Cardiac fibroblast (primary cell): ENCODE measurements around the gene GJA3.

ENCODE experiments used
- DNase-seq, 2 donors: peaks; one replicate each; pipeline versions ENCODE4 v3.0.0 to v3.0.0-alpha.2; 2010; ENCODE audit warnings: low read depth in 2 of 2
- H3K4me3 ChIP-seq, 2 donors: replicated peaks in 1 of 2; 1 replicate in 1 of 2; 2 replicates in 1 of 2; pipeline ENCODE4 v1.5.1; 2011; ENCODE audit warnings: low read depth in 2 of 2, low read length in 2 of 2, mild to moderate bottlenecking in 2 of 2, moderate library complexity in 1 of 2
- CTCF ChIP-seq: IDR thresholded peaks from one replicate; pipeline ENCODE4 v1.5.1; 2011; ENCODE audit warnings: low read depth, mild to moderate bottlenecking, low read length, inconsistent platforms

GJA3 gene

GRCh38 chr13:20134732-20135131 is 26.1 kb downstream of the GJA3 start:
- no peak for DNase-seq
- no peak overlapping the region for H3K4me3 ChIP-seq
- TF ChIP-seq CTCF, result no peak

GRCh38 chr13:20132052-20132634 is 28.7 kb downstream of the GJA3 start:
- no peak for DNase-seq
- no peak overlapping the region for H3K4me3 ChIP-seq

GRCh38 chr13:20131057-20131832 is 29.6 kb downstream of the GJA3 start:
- DNase-seq, result no peak
- H3K4me3 ChIP-seq, result no peak overlapping the region
- no peak for TF ChIP-seq CTCF

More at GRCh38 chr13:20132052-20132634, 28.7 kb downstream of the GJA3 start:
- TF ChIP-seq CTCF, result no peak

GRCh38 chr13:20130652-20131051 is 30.2 kb downstream of the GJA3 start:
- no peak for DNase-seq
- no peak overlapping the region for H3K4me3 ChIP-seq
- TF ChIP-seq CTCF, result no peak

GRCh38 chr13:20130012-20130411 is 30.8 kb downstream of the GJA3 start:
- no peak overlapping the region for H3K4me3 ChIP-seq
- DNase-seq, result no peak
- TF ChIP-seq CTCF, result no peak

- TF ChIP-seq CTCF, result no peak
- DNase-seq, result no peak
- H3K4me3 ChIP-seq, result no peak overlapping the region
Observed at GRCh38 chr13:20129076-20129475, 31.8 kb downstream of the GJA3 start.
